Activated CD8-positive, alpha-beta memory T cell treated with anti-CD3 and anti-CD28 coated beads for 1 hour (primary cell): ENCODE results near the gene RAB12.
"Not testable (repeated sequence)": the region's sequence is repeated elsewhere in the genome, so short reads cannot be mapped to it uniquely, and the experiment has no call there.

ENCODE experiments used
- DNase-seq, 2 donors: peaks; one replicate each; pipeline ENCODE4 v3.0.0-alpha.2; 2020; ENCODE audit warnings: low read depth in 1 of 2; ENCODE audit errors: extremely low read depth in 1 of 2

The RAB12 gene, protein sequence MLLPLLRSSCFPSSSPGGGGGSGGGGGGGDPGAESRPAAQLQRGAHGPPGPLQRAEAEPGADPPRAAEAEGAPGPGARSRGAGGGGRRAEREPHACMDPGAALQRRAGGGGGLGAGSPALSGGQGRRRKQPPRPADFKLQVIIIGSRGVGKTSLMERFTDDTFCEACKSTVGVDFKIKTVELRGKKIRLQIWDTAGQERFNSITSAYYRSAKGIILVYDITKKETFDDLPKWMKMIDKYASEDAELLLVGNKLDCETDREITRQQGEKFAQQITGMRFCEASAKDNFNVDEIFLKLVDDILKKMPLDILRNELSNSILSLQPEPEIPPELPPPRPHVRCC

DNA sequence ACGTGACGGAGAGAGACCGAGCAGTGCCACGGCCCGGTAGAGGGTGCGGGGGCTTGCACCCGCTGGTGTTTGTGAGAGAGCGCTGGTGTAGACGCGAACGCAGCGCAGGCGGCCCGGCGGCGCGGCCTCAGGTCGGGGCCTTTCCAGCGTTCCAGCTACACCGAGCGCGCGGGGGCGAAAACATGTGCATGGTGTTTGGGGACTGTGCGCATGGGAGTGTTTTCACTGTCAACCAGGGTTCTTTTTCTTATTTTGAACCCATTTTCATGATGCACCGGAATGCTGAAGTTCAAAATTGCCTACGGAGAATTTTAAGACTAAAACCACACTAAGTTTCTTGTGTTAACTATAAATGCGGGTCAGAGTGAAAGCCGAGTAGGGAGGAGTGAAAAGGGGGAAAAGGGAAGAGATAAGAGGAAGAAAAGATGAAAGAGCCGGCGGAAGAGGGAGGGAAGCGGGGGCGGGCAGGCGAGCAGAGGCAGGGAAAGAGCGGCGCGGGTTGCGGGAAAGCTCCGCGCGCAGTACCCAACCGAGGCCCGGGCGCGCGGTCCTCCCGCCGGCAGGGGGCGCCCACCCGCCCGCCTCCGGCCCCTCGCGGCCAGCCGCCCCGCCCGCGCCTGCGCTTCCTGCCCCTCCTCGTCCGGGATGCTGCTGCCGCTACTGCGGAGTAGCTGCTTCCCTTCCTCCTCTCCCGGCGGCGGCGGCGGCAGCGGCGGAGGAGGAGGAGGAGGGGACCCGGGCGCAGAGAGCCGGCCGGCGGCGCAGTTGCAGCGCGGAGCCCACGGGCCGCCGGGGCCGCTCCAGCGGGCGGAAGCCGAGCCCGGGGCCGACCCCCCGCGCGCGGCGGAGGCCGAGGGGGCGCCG lies at the start of gene RAB12:
Gene RAB12 (plus strand): TSS at position 643 of the 864 bp plus-strand sequence. CDS start 3 bp downstream, at position 646.
- DNase-seq, result peak; percentile 64 to 82

DNA sequence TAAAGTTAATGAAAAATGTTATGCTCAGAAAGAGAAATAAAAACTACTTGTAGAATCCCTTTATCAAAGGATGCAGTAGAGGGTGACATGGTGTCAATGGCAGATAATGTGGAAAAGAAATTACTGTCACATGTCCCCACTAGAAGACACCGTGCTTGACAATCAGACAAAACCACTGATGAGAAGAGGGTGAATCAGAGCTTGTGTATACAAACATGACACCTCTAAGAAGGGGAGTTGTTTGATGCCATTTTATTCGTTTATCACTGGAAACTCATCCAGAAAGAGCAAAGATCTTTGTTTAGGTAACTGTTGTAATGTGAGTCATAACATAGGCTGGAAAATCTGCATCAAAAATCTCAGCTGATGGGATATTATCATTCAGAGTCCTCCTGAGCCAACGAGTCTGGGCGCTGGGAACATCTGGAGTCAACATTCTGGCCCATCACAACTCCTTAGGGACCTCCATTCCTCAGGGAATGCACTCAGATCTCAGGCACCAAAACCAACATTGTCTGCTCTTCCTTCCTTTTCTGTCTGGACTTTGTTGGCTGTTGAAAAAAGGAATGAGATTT lies 49.5 kb upstream of the RAB12 start:
- no peak for DNase-seq

DNA sequence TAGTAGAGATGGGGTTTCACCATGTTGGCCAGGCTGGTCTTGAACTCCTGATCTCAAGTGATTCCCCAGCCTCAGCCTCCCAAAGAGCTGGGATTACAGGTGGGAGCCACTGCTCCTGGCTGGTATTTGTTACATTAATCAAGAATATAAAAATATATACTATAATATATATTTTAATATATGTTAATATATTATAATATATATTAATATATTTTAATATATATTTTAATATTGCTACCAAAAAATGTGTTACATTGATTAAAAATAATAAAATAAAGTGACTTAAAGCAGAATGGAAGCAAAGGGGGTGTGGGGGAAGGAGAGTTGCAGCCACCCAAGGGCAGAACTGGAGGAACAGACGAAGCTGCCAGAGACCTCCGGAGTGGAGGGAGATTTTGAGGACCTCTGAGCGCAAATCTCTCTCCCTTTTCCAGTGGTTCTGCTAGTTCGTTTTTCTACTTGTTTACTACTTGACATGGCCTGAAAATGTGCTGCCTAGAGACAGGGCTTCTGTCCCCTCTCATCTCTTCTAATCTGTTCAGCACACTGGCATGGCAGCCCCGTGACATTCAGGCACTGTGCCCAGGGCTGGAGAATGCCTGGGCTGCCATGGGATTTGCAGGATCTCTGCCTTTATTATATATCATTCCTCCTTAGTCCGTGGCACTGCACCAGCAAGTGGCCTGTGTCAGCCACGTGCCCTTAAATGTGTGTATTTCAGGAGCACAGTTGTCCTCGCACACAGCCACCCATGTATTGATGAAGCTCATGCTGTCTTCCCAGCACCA lies 47.9 kb upstream of the RAB12 start:
- DNase-seq, result no peak

DNA sequence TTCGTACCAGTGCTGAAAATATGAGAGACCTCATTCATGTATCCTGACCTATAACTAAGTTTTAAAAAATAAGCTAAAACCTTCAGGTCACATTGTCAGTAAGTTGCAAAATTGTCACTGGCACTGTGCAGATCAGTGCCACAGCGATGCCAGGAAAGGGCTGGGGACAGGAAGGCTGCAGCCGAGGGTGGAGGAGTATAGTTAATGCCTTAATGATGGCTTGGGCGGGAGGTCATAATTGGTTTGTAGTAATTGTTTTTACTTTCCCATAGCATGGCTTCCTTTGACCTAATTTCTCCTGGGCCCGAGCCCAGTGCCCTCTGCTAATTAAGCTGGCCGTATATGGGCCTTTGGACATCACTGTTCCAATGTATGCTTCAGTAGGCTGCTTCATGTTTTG lies 47.2 kb upstream of the RAB12 start:
- DNase-seq, result no peak

DNA sequence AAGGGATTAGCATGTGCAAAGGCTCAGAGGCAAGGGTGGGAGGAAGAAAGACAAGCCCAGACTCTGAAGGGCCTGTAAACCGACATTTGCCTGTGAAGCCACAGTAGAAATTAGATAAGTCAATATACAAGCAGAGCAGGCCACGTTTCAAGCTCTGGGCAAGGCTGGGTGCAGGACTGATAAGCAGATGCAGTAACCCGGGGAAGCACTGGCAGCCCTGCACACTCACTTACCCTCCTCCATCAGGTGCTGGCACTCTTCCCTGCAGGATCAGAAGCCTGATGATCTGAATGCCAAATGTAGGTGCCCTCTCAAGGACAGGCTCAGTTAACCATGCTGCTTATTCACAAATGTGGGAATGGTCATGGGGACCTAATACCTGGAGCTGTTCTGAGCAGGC lies 46.3 kb upstream of the RAB12 start:
- no peak for DNase-seq

DNA sequence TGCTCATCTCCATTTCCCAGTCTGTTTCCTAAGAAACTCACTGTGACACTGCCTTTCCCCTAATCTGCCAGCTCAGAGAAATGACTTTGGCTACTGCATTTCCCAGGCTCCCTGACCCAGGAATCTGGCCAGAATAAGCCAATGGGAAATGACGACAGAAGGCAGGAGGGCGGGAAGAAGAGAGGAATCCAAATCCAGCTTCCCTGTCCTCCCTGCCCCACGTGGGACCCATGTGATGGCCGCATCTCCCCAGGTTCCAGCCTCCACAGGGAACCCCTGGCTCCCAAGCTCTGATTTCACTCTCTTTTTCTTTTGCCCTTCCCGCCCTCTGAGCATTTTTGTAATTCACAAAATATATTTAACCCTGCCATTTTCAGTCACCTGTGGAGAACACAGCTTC lies 37.8 kb upstream of the RAB12 start:
- DNase-seq, result no peak

DNA sequence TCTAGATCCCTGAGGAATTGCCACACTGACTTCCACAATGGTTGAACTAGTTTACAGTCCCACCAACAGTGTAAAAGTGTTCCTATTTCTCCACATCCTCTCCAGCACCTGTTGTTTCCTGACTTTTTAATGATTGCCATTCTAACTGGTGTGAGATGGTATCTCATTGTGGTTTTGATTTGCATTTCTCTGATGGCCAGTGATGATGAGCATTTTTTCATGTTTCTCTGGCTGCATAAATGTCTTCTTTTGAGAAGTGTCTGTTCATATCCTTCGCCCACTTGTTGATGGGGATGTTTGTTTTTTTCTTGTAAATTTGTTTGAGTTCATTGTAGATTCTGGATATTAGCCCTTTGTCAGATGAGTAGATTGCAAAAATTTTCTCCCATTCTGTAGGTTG lies 35.5 kb upstream of the RAB12 start:
- not testable (repeated sequence) for DNase-seq

DNA sequence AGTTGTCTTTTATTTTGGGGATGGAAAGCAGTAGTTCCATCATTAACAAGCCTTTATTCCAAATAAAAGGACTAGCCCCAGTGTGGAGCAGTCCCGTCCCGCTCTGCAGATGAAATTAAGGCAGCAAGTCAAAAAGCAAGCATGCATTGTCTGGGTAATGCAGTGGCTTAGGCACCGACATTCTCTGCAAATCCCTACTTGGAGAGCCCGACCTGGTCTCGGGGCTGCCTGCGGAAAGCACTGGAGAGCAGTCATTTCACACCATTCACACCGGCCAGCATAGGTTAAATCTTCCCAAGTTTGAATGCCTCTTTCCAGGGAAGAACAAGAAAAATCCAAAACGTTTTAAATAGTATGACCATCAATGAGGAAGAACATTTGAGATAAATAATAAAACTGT lies 24.4 kb upstream of the RAB12 start:
- no peak for DNase-seq

DNA sequence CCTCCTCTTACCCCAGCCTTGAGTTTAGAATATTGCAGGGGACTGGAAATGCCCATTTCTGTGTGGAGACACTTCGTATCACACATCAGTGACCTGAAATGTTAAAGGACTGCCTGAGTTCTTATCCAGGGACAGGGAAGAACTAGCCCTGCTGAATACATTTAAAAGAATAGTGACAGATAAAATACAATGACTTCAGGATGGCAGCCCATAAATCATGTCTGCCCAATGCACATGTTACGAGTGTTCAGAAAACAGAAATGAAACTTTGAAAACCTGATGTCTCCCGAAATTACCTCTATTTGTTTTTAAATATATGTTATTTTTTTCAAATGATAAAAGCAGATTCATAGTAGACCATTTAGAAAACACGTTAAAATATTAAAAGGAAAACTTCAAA lies 22.3 kb upstream of the RAB12 start:
- DNase-seq, result no peak

DNA sequence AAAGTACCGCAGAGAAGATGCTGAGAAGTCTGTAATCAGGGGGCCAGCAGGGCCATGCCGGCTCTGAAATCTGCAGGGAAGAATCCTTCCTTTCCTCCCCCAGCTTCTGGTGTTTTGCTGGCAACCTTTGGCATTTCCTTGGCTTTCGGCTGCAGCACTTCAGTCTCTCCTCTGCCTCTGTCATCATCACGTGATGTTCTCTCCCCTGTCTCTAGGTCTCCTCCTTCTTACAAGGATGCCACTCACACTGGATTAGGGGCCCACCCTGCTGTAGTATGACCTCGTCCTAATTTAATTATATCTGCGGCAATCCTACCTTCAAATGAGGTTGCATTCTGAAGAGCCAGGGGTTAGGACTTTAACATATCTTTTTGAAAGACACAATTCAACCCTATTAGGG lies 13.8 kb upstream of the RAB12 start:
- no peak for DNase-seq

DNA sequence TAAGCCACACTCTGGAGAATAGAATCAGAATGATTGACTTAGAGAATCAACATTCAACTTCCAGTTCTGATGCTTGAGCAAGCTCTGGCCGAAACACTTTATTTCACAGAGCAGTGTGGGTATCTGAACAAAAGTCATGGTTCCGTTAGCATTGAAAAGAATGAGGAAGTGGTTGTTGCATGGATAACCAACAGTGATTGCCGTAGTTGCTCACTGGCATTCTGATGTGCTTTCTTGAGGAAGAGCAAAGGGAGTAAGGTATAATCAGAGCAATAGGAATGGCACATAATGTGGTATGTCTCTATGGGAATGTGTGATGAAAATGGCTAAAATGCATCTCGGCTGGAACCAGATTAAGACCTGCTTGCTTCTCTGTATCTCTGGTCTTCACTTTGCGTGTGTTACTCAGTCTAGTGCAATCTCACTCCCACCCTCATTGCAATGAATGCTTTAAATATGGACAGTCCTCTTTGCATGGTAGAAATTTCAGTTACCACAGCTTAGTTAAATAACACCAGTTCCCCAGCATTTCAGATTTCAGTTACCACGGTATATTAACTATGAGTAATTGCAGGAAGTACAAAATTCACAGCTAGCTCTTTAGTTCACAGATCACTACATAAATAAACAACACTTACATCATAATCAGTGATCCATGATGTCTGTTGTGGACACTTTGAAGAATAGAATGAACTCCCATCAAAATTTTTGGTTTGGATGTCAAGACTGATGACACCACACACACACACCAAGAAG lies 7.8 kb upstream of the RAB12 start:
- DNase-seq, result no peak

DNA sequence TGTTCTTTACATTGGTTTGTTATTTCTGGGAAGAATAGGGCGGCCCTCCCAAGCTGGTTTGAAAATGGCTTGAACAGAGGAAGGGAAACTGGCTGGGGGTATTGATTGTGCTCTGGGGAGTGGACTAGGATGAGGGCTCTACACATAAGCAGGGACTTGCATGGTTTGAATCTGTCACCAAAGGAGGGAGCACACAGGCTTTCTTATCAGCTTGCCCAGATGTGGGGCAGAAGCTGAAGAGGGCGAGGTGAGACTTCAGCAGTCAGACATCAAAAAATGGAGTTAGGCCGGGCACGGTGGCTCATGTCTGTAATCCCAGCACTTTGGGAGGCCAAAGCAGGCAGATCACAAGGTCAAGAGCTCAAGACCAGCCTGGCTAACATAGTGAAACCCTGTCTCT lies 7.2 kb upstream of the RAB12 start:
- DNase-seq, result no peak

DNA sequence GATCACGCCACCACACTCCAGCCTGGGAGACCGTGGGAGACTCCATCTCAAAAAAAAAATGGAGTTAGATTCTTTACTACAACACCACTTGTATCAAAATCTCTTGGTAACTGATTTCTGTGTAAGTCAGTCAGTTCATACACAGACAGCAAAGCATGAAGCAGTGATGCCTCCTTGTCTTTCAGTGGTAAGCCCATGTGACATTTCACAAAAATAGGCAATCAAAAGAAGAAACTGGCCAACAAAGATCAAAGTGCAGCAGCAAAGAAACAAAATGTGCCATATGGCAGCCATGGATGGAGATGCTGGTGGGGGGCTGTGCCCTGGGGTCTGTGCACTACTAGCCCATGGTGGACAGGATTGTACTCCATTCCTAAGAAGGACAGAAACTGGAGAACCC lies 6.7 kb upstream of the RAB12 start:
- no peak for DNase-seq

DNA sequence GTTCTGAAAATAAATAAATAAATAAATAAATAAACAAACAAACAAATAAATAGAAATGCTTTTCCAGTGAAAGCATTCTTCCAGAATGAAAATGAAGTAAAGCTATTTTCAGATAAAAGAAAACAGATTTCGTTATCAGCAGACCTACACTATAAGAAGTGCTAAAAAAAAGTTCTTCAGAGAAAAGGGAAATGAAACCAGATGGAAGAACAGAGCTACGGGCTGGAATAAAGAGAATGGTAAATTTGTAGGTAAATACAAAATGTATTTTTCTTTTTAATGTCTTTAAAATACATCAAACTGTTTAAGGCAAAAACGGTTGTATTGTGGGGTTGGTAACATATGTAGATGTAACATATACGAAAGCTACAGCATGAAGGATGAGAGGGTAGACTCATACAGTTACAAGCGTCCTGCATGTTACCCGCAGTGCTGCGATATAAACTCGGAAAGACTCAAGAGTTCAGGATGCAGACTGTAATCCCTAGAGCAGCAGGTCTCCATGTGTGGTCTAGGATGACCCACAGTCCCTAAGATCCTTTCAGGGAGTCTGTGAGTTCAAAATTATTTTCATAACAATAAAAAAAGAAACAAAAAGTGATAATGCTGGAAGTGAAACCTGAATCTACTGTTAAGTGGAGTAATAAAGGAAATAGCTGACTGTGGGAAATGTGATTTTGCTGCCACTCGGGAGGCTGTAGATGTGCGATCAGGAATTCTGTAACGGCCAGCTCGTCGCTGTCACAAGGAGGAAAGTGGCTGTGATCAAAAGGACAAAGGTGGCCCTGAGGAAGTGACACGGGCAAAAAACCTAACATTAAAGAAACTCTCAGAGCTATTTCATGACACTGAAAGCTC lies 5.3 kb upstream of the RAB12 start:
- DNase-seq, result no peak

DNA sequence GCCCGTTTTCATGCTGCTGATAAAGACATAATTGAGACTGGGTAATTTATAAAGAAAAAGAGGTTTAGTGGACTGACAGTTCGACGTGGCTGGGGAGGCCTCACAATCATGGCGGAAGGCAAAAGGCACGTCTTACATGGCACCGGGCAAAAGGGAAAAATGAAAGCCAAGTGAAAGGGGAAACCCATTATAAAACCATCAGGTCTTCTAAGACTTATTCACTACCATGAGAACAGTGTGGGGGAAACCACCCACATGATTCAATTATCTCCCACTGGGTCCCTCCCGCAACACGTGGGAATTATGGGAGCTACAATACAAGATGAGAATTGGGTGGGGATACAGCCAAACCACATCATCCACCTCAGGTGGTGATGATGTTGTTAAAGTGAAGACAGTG lies 3.3 kb upstream of the RAB12 start:
- no peak for DNase-seq

DNA sequence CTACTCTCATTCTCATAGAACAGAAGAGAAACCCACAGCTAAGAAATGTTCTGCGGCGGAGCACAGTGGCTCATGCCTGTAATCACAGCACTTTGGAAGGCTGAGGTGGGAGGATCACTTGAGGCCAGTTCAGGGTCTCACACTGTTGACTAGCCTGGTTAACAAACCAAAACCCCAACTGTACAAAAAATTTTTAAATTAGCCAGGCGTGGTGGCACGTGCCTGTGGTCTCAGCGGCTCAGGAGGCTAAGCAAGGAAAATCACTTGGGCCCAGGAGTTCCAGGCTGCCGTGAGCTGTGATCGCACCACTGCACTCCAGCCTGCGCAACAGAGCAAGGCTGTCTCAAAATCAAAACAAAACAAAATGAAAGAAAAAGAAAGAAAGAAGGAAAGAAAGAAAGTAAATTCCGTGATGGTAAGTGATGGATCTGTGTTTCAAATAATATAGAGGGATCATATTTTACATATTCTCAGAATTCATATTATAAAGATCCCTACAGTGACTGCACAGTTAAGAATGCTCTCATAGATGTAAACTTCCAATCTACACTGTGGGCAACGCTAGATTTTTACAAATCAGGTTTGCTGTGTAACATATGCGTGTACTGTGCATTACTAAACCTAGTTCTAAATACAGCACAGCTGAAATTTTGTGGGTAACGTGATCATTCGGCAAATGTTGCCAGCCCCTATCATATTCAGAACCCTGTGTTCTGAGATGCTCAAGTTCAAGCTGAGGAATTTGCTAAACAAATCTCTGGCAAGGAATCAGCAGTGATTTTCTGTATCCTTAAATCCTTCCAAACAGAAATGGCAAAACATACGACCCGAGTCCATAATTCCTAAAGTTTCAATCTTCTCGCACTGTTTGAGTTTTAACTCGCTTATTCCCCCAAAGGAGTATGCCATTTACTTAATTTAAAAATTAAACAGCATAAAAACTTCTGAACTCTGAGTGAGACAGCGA lies 1.2 kb upstream of the RAB12 start:
- no peak for DNase-seq

DNA sequence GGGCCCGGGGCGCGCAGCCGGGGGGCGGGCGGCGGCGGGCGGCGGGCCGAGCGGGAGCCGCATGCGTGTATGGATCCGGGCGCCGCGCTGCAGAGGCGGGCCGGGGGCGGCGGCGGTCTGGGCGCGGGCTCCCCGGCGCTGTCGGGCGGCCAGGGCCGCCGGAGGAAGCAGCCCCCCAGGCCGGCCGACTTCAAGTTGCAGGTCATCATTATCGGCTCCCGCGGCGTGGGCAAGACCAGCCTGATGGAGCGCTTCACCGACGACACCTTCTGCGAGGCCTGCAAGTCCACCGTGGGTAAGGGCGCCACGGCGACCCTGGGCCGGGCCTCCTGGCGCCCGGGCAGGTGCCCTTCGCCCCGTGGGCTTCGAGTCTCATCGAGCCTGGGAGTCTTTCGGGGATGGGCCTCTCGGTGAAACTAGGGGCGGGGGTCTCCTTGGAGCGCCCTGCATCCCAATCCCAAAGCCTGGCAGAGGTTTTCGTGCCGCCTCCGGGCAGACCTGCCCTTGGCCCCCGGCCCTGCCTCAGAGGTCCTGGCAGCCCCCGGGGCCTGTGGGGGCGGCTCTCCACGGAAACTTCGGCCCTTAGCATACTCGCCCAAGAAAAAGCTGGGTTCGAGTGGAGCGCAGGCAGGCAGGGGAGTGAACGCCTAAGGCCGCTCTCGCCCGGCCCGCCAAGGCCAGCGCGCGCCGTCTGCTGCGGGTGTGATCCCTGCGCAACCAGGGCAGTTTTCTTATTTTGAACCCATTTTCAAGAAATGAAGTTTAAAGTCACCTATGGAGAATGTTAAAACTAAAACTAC lies 622 bp downstream of the RAB12 start:
- DNase-seq, result no peak

DNA sequence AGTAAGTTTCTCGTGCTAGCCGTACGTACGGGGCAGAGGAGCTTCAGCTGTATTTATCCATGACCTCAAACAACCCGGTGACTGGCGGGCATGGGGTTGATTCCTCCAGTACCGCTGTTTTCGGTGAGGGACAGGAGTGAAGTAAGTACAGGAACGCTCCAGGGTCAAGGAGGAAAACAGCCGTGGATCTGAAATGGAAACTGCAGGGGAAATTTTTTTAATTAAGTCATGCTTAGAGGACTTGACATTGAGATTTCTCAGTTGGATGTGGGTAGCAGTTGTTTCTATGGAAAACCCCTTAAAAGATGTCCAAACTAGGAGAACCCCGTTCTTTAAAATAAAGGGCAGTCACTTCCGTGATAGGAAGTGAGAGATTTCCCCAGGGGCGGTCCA lies 1.2 kb downstream of the RAB12 start:
- DNase-seq, result no peak
